Esophagus squamous epithelium (tissue), 4 donors: ENCODE data around the gene AKR1C4.

Source experiments
- POLR2A ChIP-seq, 4 donors: fragments of 450-650 bp; IDR thresholded peaks; one replicate each; pipeline ENCODE4 v1.6.1; 2017; ENCODE audit warnings: antibody characterized with exemption in 4 of 4, mild to moderate bottlenecking in 4 of 4, moderate library complexity in 3 of 4
- TF ChIP-seq, protein P1 (sequence below), 6 experiments: fragments of 450-650 bp in 4 of 6; fragments of 200-600 bp in 2 of 6; sonication (generic) in 2 of 6; IDR thresholded peaks; one replicate each; pipeline ENCODE4 v1.5.1; 2016 to 2019; ENCODE audit warnings: antibody characterized with exemption in 6 of 6, mild to moderate bottlenecking in 4 of 6, moderate library complexity in 4 of 6

DNA sequence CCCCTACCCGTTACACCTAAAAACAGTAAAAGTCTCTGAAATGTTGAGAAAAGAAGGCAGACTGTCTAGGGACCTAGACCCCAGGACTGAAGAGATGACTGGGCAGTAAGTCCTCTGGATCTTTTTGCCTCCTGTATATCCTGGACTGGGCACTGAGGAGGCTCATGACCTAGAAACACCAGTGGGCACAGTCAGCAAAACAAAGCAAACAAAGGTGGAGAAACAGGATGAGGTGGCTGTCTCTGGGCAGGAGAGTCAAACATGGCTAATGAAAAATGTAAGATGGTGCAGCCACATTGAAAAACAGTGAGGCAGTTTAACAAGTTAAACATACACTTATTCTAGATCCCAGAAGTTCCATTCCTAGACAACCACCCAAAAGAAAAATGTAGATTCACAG is 45.9 kb downstream of the AKR1C4 start:
- TF ChIP-seq, protein P1, sequence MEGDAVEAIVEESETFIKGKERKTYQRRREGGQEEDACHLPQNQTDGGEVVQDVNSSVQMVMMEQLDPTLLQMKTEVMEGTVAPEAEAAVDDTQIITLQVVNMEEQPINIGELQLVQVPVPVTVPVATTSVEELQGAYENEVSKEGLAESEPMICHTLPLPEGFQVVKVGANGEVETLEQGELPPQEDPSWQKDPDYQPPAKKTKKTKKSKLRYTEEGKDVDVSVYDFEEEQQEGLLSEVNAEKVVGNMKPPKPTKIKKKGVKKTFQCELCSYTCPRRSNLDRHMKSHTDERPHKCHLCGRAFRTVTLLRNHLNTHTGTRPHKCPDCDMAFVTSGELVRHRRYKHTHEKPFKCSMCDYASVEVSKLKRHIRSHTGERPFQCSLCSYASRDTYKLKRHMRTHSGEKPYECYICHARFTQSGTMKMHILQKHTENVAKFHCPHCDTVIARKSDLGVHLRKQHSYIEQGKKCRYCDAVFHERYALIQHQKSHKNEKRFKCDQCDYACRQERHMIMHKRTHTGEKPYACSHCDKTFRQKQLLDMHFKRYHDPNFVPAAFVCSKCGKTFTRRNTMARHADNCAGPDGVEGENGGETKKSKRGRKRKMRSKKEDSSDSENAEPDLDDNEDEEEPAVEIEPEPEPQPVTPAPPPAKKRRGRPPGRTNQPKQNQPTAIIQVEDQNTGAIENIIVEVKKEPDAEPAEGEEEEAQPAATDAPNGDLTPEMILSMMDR (IDR thresholded peaks at IDR 0.05), result no peak
- TF ChIP-seq POLR2A (IDR thresholded peaks at IDR 0.05), result no peak
